IMR-90 (cell line): ENCODE results near the gene ANKRD31. TPM values are rescaled to one million over a fixed set of nuclear protein-coding genes. Genes with fewer than 3 reads are reported as not detected.
A peak's percentile ranks its signal among the peaks of the same experiment; 100 is the strongest.

Source experiments
- ATAC-seq: fragments of 200-7000 bp; cut with Tn5 transposase; 2 replicates; pipeline ENCODE4 v1.9.1; 2020; ENCODE audit warnings: low read depth, mild to moderate bottlenecking, moderate library complexity
- BruUV-seq: library from RNA; stranded (reverse); fragments of 400-500 nt; replicated peaks from 2 replicates; lab custom pipeline; 2021; lab: Mats Ljungman, UMichigan
- CTCF ChIA-PET: fragments of 300-600 bp; formaldehyde crosslinking; extraction: SDS; loops from one replicate; lab custom pipeline; 2021; ENCODE audit warnings: antibody characterized with exemption; lab: Yijun Ruan, JAX
- POLR2A ChIA-PET: fragments of 300-600 bp; sonication (Branson Sonifier 250); formaldehyde crosslinking; loops from one replicate; lab custom pipeline; 2022; ENCODE audit warnings: antibody characterized with exemption; ENCODE audit not compliant: unreplicated experiment; lab: Charles Lee
- DNase-seq: peaks from one replicate; pipeline ENCODE4 v3.0.0; 2013
- H2AFZ ChIP-seq: replicated peaks from 2 replicates; pipeline ENCODE3; 2013; ENCODE audit warnings: low read length, mild to moderate bottlenecking; ENCODE audit not compliant: poor library complexity
- H2AK5ac ChIP-seq: 2 replicates; pipeline ENCODE4 v1.6.1; 2013; ENCODE audit warnings: low read depth, low read length, inconsistent platforms
- H2AK9ac ChIP-seq: replicated peaks from 2 replicates; pipeline ENCODE3; 2013; ENCODE audit warnings: mild to moderate bottlenecking, low read depth, low read length, moderate library complexity; ENCODE audit not compliant: poor library complexity
- H2BK120ac ChIP-seq: 2 replicates; pipeline ENCODE4 v1.6.1; 2013; ENCODE audit warnings: low read depth, low read length, inconsistent platforms
- H2BK15ac ChIP-seq: 3 replicates; pipeline ENCODE4 v1.6.1; 2013; ENCODE audit warnings: low read depth, low read length, inconsistent platforms
- H2BK20ac ChIP-seq: 2 replicates; pipeline ENCODE4 v1.6.1; 2013; ENCODE audit warnings: low read depth, mild to moderate bottlenecking, inconsistent platforms, low read length, moderate library complexity
- H2BK5ac ChIP-seq: 2 replicates; pipeline ENCODE4 v1.6.1; 2013; ENCODE audit warnings: mild to moderate bottlenecking, low read depth, low read length, inconsistent platforms; ENCODE audit not compliant: poor library complexity, severe bottlenecking
- H3K14ac ChIP-seq: replicated peaks from 2 replicates; pipeline ENCODE4 v1.6.1; 2013; ENCODE audit warnings: low read depth, low read length, inconsistent platforms
- H3K18ac ChIP-seq: 2 replicates; pipeline ENCODE4 v1.6.1; 2013; ENCODE audit warnings: low read depth, low read length, control low read depth
- H3K23ac ChIP-seq: 2 replicates; pipeline ENCODE4 v1.6.1; 2013; ENCODE audit warnings: low read depth, low read length, inconsistent platforms
- H3K27ac ChIP-seq: 2 replicates; pipeline ENCODE4 v1.5.1; 2013; ENCODE audit warnings: mild to moderate bottlenecking, control low read depth, low read length; ENCODE audit not compliant: insufficient read depth
- H3K27me3 ChIP-seq: 2 replicates; pipeline ENCODE4 v1.6.1; 2013; ENCODE audit warnings: low read length; ENCODE audit not compliant: control insufficient read depth, insufficient read depth
- H3K36me3 ChIP-seq: 2 replicates; pipeline ENCODE4 v1.6.1; 2013; ENCODE audit warnings: low read length, mixed read lengths; ENCODE audit not compliant: control insufficient read depth, insufficient read depth
- H3K4ac ChIP-seq: 2 replicates; pipeline ENCODE4 v1.6.1; 2013; ENCODE audit warnings: low read depth, low read length, inconsistent platforms
- H3K4me1 ChIP-seq: 2 replicates; pipeline ENCODE4 v1.6.1; 2013; ENCODE audit warnings: low read length, mixed read lengths; ENCODE audit not compliant: control insufficient read depth, insufficient read depth
- H3K4me2 ChIP-seq: 2 replicates; pipeline ENCODE4 v1.6.1; 2013; ENCODE audit warnings: low read depth, mild to moderate bottlenecking, control low read depth, low read length, moderate library complexity
- H3K4me3 ChIP-seq: 2 replicates; pipeline ENCODE4 v1.5.1; 2013; ENCODE audit warnings: low read depth, mild to moderate bottlenecking, control low read depth, low read length, moderate library complexity; ENCODE audit not compliant: insufficient read depth
- H3K56ac ChIP-seq: 2 replicates; pipeline ENCODE4 v1.6.1; 2013; ENCODE audit warnings: low read length, inconsistent platforms; ENCODE audit not compliant: insufficient read depth; ENCODE audit errors: extremely low read depth
- H3K79me1 ChIP-seq, 2 experiments: 2 replicates each; pipeline ENCODE4 v1.6.1; 2013; ENCODE audit warnings: low read length in 2 of 2, inconsistent platforms in 1 of 2, low read depth in 1 of 2
- H3K9ac ChIP-seq: 2 replicates; pipeline ENCODE4 v1.6.1; 2013; ENCODE audit warnings: low read depth, low read length, control low read depth
- H3K9me1 ChIP-seq: 2 replicates; pipeline ENCODE4 v1.6.1; 2013; ENCODE audit warnings: low read length, inconsistent platforms; ENCODE audit not compliant: insufficient read depth
- H3K9me3 ChIP-seq: 2 replicates; pipeline ENCODE4 v1.6.1; 2013; ENCODE audit warnings: low read length; ENCODE audit not compliant: control insufficient read depth, insufficient read depth
- H4K20me1 ChIP-seq: 2 replicates; pipeline ENCODE4 v1.6.1; 2013; ENCODE audit warnings: low read length, inconsistent platforms; ENCODE audit not compliant: insufficient read depth
- H4K5ac ChIP-seq: 2 replicates; pipeline ENCODE4 v1.6.1; 2013; ENCODE audit warnings: mild to moderate bottlenecking, low read depth, low read length, control low read depth
- H4K8ac ChIP-seq, 2 experiments: 2 replicates each; pipeline ENCODE4 v1.6.1; 2013; ENCODE audit warnings: low read depth in 2 of 2, low read length in 2 of 2, control low read depth in 1 of 2, inconsistent platforms in 1 of 2
- H4K91ac ChIP-seq: 2 replicates; pipeline ENCODE4 v1.6.1; 2013; ENCODE audit warnings: low read depth, low read length, inconsistent platforms; ENCODE audit not compliant: insufficient read depth
- RCOR1 ChIP-seq: IDR thresholded peaks from 2 replicates; pipeline ENCODE4 v1.6.1; 2012; ENCODE audit warnings: mild to moderate bottlenecking, low read length, improper control_type of control experiment; ENCODE audit not compliant: insufficient replicate concordance
- WGBS, 2 experiments: methylation state at CpG; one replicate each; pipeline versions ENCODE4 v1.1.5 to v1.1.7; 2013; ENCODE audit warnings: missing lambda C conversion rate in 2 of 2; ENCODE audit not compliant: insufficient read length in 1 of 2; ENCODE audit errors: extremely low coverage in 2 of 2; 5-methylcytosine and 5-hydroxymethylcytosine counted together
- dilution Hi-C: fragments of 300-500 bp; cut with HindIII; formaldehyde crosslinking; loops from one replicate; pipeline ENCODE4 v1.14.3; 2018; ENCODE audit warnings: low sequenced_read_pairs; ENCODE audit not compliant: unreplicated experiment
- in situ Hi-C: fragments of 300-500 bp; cut with MboI; formaldehyde crosslinking; loops from 3 replicates; pipeline ENCODE4 v1.14.3; 2019; ENCODE audit warnings: low sequenced_read_pairs, inconsistent platforms, mixed read lengths
- intact Hi-C: fragments of 100-400 bp; cut with micrococcal nuclease; formaldehyde crosslinking; loops from 2 replicates; pipeline ENCODE4 v1.10.0; 2022
- polyA plus RNA-seq, 3 experiments: library from polyadenylated mRNA; depleted of rRNA; stranded (reverse); fragments of >200 nt; gene quantifications; 2 replicates each; pipeline ENCODE4 v1.2.3, GENCODE V29; 2012; ENCODE audit warnings: low replicate concordance in 1 of 3
- total RNA-seq: library from RNA; depleted of rRNA; stranded (reverse); fragments of >200 nt; gene quantifications from 2 replicates; pipeline ENCODE4 v1.2.3, GENCODE V29; 2012

Gene ANKRD31
- total and polyA plus RNA-seq, 2 of the 4 experiments (the other 2 are of a cell fraction): under 0.01 to 0.02 TPM

DNA sequence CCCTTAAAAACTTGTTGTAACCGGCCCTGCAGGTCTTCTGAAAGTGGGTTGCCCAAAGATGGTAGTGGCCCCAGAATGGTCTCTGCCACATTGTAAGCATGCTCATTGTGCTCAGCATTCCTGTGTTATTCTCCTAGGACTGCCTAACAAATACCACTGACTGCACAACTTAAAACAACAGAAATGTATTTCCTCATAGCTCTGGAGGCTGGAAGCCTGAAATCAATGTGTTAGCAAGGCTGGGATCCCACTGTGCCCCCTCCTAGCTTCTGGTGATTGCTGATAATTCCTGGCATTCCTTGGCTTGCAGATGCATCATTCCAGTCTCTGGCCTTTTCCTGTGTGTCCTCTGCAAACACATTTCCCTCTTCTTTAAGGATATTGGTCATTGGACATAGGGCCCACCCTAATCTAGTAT is 180.9 kb downstream of the ANKRD31 start:
- Histone ChIP-seq H2AFZ (no peak overlapping the region), H4K20me1 (no peaks in the 10 kb centered on the region; the same call in 1 of the 2 replicates), H3K4me1 (peaks cover 18% of the 10 kb centered on the region), H3K4ac (peak overlapping the region; percentile 58), H3K27me3 (no peaks in the 10 kb centered on the region), H2BK20ac (peak overlapping the region; percentile 8; the same call in 1 of the 2 replicates), H3K79me1 (peaks cover 2 to 25% of the 10 kb centered on the region in 2 experiments; a peak in 3 of 4 replicates), H2AK9ac (no peak overlapping the region), H4K5ac (no peak overlapping the region), H3K56ac (no peak overlapping the region), H3K14ac (peak overlapping the region; percentile 44; the same call in 1 of the 2 replicates), H2AK5ac (no peak overlapping the region), H3K9me3 (no peaks in the 10 kb centered on the region), H2BK120ac (peak overlapping the region; percentile 52; the same call in 1 of the 2 replicates), H2BK15ac (no peak overlapping the region), H3K18ac (peak overlapping the region; percentile 5; the same call in 1 of the 2 replicates), H4K91ac (peak overlapping the region; percentile 58; the same call in 1 of the 2 replicates), H3K36me3 (no peaks in the 10 kb centered on the region), H3K4me3 (no peak overlapping the region), H4K8ac (peak overlapping the region in 1 of 2 experiments; percentile 62; a peak in 1 of 4 replicates), H3K27ac (peak overlapping the region; percentile 54; the same call in 1 of the 2 replicates), H2BK5ac (peak overlapping the region; percentile 56), H3K9ac (no peak overlapping the region), H3K9me1 (peaks cover 20% of the 10 kb centered on the region), H3K4me2 (no peak overlapping the region), H3K23ac (no peak overlapping the region; the same call in 1 of the 2 replicates)
- CTCF ChIA-PET: no interaction called here
- no TSS peak for BruUV-seq
- ATAC-seq (peak; percentile 9), DNase-seq (peak; percentile 47)
- in situ Hi-C loops (no loop called here), intact Hi-C loops (loop anchor here (2.0 to 10.0 kb wide), 5 partner anchors 181 to 1759 kb away; partner anchors contain the start of genes ANKRD31, F2RL1 and HMGCR), dilution Hi-C loops (no loop called here)
- POLR2A ChIA-PET: no interaction called here
- no peak for TF ChIP-seq RCOR1
- no CpG with 5 or more reads among the region's 1 CpG for WGBS, 2 experiments
